Measurements from ENCODE around the gene ZBTB20.

The ZBTB20 gene

GRCh38 chr3:114707252-114707860, 439.7 kb downstream of the ZBTB20 start:
- Histone ChIP-seq H2BK5ac (ENCODE audit: low read depth, low read length, poor library complexity, severe bottlenecking) (no peak overlapping the region), H2BK120ac (ENCODE audit: low read depth, low read length) (no peak overlapping the region), H3K9ac (ENCODE audit: low read length) (no peak overlapping the region), H2AFZ (ENCODE audit: low read depth, low read length) (no peak overlapping the region), H4K8ac (ENCODE audit: low read length) (no peak overlapping the region), H3K4me2 (ENCODE audit: low read length, poor library complexity, severe bottlenecking) (no peak overlapping the region), H2BK15ac (ENCODE audit: low read depth, poor library complexity, severe bottlenecking) (no peak overlapping the region), H3K27ac (ENCODE audit: low read length, poor library complexity, severe bottlenecking) (no peak overlapping the region), H3K79me1 (replicated peaks; ENCODE audit: low read length, poor library complexity, severe bottlenecking) (peaks cover 10% of the 10 kb centered on the region), H3K23ac (ENCODE audit: low read length in 2 of 2) (no peak overlapping the region), H2BK12ac (ENCODE audit: low read length in 2 of 2) (no peak overlapping the region), H3K36me3 (ENCODE audit: control insufficient read depth in 1 of 2, insufficient read depth in 2 of 2, low read depth in 1 of 2, low read length in 2 of 2) (no peaks in the 10 kb centered on the region), H3K18ac (ENCODE audit: low read depth in 1 of 2, low read length in 2 of 2) (no peak overlapping the region), H4K91ac (ENCODE audit: low read length) (no peak overlapping the region), H3K4ac (ENCODE audit: low read depth in 1 of 2, low read length in 2 of 2) (no peak overlapping the region), H3K4me1 (ENCODE audit: control insufficient read depth, insufficient read depth, low read depth, low read length) (peaks cover 2% of the 10 kb centered on the region), H3K9me3 (ENCODE audit: control insufficient read depth, low read length) (no peaks in the 10 kb centered on the region), H2AK5ac (ENCODE audit: low read length, severe bottlenecking) (no peak overlapping the region), H3K27me3 (ENCODE audit: control insufficient read depth in 1 of 2, insufficient read depth in 1 of 2, low read length in 2 of 2) (no peaks in the 10 kb centered on the region), H3K4me3 (ENCODE audit: insufficient read depth in 1 of 2, low read depth in 1 of 2, low read length in 2 of 2) (no peak overlapping the region), H3K14ac (ENCODE audit: low read length in 2 of 2) (no peak overlapping the region)
- DNase-seq = no peak
- 97% methylated on average over 3 of the region's 4 CpGs for WGBS

- Histone ChIP-seq H3K27me3 (ENCODE audit: control insufficient read depth in 1 of 2, insufficient read depth in 1 of 2, low read length in 2 of 2) (no peaks in the 10 kb centered on the region), H2BK15ac (ENCODE audit: low read depth, poor library complexity, severe bottlenecking) (no peak overlapping the region), H2AK5ac (ENCODE audit: low read length, severe bottlenecking) (no peak overlapping the region), H3K9ac (ENCODE audit: low read length) (peak overlapping the region; percentile 36), H4K91ac (ENCODE audit: low read length) (no peak overlapping the region), H3K4me3 (ENCODE audit: insufficient read depth in 1 of 2, low read depth in 1 of 2, low read length in 2 of 2) (no peak overlapping the region), H3K9me3 (ENCODE audit: control insufficient read depth, low read length) (no peaks in the 10 kb centered on the region), H3K14ac (ENCODE audit: low read length in 2 of 2) (no peak overlapping the region), H3K79me1 (replicated peaks; ENCODE audit: low read length, poor library complexity, severe bottlenecking) (peaks cover 11% of the 10 kb centered on the region), H3K36me3 (ENCODE audit: control insufficient read depth in 1 of 2, insufficient read depth in 2 of 2, low read depth in 1 of 2, low read length in 2 of 2) (no peaks in the 10 kb centered on the region), H3K4me1 (ENCODE audit: control insufficient read depth, insufficient read depth, low read depth, low read length) (peaks cover 2% of the 10 kb centered on the region), H3K4me2 (ENCODE audit: low read length, poor library complexity, severe bottlenecking) (no peak overlapping the region), H2BK12ac (ENCODE audit: low read length in 2 of 2) (no peak overlapping the region), H3K4ac (ENCODE audit: low read depth in 1 of 2, low read length in 2 of 2) (no peak overlapping the region), H4K8ac (ENCODE audit: low read length) (peak overlapping the region; percentile 60), H2AFZ (ENCODE audit: low read depth, low read length) (no peak overlapping the region), H3K27ac (ENCODE audit: low read length, poor library complexity, severe bottlenecking) (no peak overlapping the region), H2BK120ac (ENCODE audit: low read depth, low read length) (no peak overlapping the region), H3K18ac (ENCODE audit: low read depth in 1 of 2, low read length in 2 of 2) (no peak overlapping the region), H2BK5ac (ENCODE audit: low read depth, low read length, poor library complexity, severe bottlenecking) (no peak overlapping the region), H3K23ac (ENCODE audit: low read length in 2 of 2) (no peak overlapping the region)
- peak; percentile 38 for DNase-seq
- 40% methylated on average over 1 of the region's 3 CpGs for WGBS
Measured at GRCh38 chr3:114706591-114707232, 440.4 kb downstream of the ZBTB20 start.

- no peak overlapping the region for H4K91ac ChIP-seq (ENCODE audit: low read length)
- H2AK5ac ChIP-seq (ENCODE audit: low read length, severe bottlenecking) = no peak overlapping the region
- H3K18ac ChIP-seq (ENCODE audit: low read depth in 1 of 2, low read length in 2 of 2) = no peak overlapping the region
- H3K23ac ChIP-seq (ENCODE audit: low read length in 2 of 2) = no peak overlapping the region
- no CpG with 5 or more reads among the region's 1 CpG for WGBS
- peaks cover 15% of the 10 kb centered on the region for H3K79me1 ChIP-seq (replicated peaks; ENCODE audit: low read length, poor library complexity, severe bottlenecking)
- H3K4me1 ChIP-seq (ENCODE audit: control insufficient read depth, insufficient read depth, low read depth, low read length) = no peaks in the 10 kb centered on the region
- no peaks in the 10 kb centered on the region for H3K27me3 ChIP-seq (ENCODE audit: control insufficient read depth in 1 of 2, insufficient read depth in 1 of 2, low read length in 2 of 2)
- no peak overlapping the region for H3K4ac ChIP-seq (ENCODE audit: low read depth in 1 of 2, low read length in 2 of 2)
- no peaks in the 10 kb centered on the region for H3K36me3 ChIP-seq (ENCODE audit: control insufficient read depth in 1 of 2, insufficient read depth in 2 of 2, low read depth in 1 of 2, low read length in 2 of 2)
- H3K4me2 ChIP-seq (ENCODE audit: low read length, poor library complexity, severe bottlenecking) = no peak overlapping the region
- no peak overlapping the region for H4K8ac ChIP-seq (ENCODE audit: low read length)
- no peak for DNase-seq
- no peak overlapping the region for H2BK5ac ChIP-seq (ENCODE audit: low read depth, low read length, poor library complexity, severe bottlenecking)
- no peaks in the 10 kb centered on the region for H3K9me3 ChIP-seq (ENCODE audit: control insufficient read depth, low read length)
- H2BK15ac ChIP-seq (ENCODE audit: low read depth, poor library complexity, severe bottlenecking) = no peak overlapping the region
- no peak overlapping the region for H3K14ac ChIP-seq (ENCODE audit: low read length in 2 of 2)
- no peak overlapping the region for H3K4me3 ChIP-seq (ENCODE audit: insufficient read depth in 1 of 2, low read depth in 1 of 2, low read length in 2 of 2)
- no peak overlapping the region for H3K9ac ChIP-seq (ENCODE audit: low read length)
- no peak overlapping the region for H2BK120ac ChIP-seq (ENCODE audit: low read depth, low read length)
- H2BK12ac ChIP-seq (ENCODE audit: low read length in 2 of 2) = no peak overlapping the region
- no peak overlapping the region for H2AFZ ChIP-seq (ENCODE audit: low read depth, low read length)
- H3K27ac ChIP-seq (ENCODE audit: low read length, poor library complexity, severe bottlenecking) = no peak overlapping the region
Measured at GRCh38 chr3:114700637-114701234, 446.4 kb downstream of the ZBTB20 start.
